HTR-8/SVneo (cell line): ENCODE measurements around the gene CX3CR1.

Experiments used
- DNase-seq: peaks from one replicate; pipeline ENCODE4 v3.0.0; 2011; ENCODE audit warnings: low spot score, mixed read lengths; ENCODE audit not compliant: insufficient read length
- FAIRE-seq: peaks from 2 replicates; lab custom pipeline; 2011; peaks lifted over from hg19 to GRCh38; lab: Jason Lieb, UNC

The CX3CR1 gene

GRCh38 chr3:39271363-39271914, 8.4 kb downstream of the CX3CR1 start:
- FAIRE-seq (no peak), DNase-seq (no peak)

GRCh38 chr3:39269528-39269927, 10.3 kb downstream of the CX3CR1 start:
- no peak for DNase-seq
- no peak for FAIRE-seq

DNA sequence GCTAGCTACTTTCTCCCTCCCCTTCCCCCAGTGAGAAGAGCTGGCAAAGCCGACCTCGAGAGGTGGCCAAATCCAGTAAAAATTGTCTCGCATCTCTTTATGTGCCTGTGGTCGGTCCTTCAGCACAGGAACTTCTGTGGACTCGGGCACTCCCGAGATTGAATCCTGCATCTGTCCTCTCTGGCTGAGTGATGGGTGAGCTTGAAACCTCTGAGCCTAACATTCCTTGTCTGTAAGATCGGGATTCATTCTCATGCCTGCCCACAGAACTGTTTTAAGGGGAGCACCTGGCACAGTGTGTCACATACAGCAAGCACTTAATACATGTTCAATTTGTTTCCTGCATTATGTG, 11.3 kb downstream of the CX3CR1 start:
- no peak for DNase-seq
- FAIRE-seq: no peak

- DNase-seq (no peak), FAIRE-seq (no peak)
Observed at GRCh38 chr3:39267631-39268548, 11.9 kb downstream of the CX3CR1 start.

GRCh38 chr3:39264053-39264452, 15.8 kb downstream of the CX3CR1 start:
- no peak for DNase-seq
- no peak for FAIRE-seq

DNA sequence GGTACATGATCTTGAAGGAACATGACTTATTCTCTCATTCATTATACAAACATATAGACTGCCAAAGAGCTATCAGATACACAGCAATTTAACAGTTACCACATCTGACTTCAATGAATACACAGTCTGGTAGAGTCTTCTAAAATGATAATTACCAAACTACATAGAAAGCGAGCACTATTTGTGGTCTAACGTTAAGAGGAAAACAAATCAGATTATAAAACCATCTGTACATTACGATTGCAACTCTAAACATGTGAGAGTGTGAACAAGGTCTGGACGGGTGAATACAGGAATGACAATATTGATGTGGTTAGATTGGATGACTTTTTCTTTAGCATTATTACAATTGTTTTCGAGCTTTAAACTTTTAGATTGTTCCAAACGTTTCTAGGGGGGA, 16.3 kb downstream of the CX3CR1 start:
- no peak for FAIRE-seq
- no peak for DNase-seq

- FAIRE-seq: no peak
- no peak for DNase-seq
Observed at GRCh38 chr3:39262846-39263245, 17.0 kb downstream of the CX3CR1 start.

- FAIRE-seq: no peak
Observed at GRCh38 chr3:39261726-39262125, 18.1 kb downstream of the CX3CR1 start.

GRCh38 chr3:39260957-39261356, 18.9 kb downstream of the CX3CR1 start:
- DNase-seq: peak; percentile 62

More at GRCh38 chr3:39261726-39262125, 18.1 kb downstream of the CX3CR1 start:
- no peak for DNase-seq

GRCh38 chr3:39260318-39260717, 19.5 kb downstream of the CX3CR1 start:
- FAIRE-seq: no peak

More at GRCh38 chr3:39260957-39261356, 18.9 kb downstream of the CX3CR1 start:
- FAIRE-seq: peak; percentile 62

DNA sequence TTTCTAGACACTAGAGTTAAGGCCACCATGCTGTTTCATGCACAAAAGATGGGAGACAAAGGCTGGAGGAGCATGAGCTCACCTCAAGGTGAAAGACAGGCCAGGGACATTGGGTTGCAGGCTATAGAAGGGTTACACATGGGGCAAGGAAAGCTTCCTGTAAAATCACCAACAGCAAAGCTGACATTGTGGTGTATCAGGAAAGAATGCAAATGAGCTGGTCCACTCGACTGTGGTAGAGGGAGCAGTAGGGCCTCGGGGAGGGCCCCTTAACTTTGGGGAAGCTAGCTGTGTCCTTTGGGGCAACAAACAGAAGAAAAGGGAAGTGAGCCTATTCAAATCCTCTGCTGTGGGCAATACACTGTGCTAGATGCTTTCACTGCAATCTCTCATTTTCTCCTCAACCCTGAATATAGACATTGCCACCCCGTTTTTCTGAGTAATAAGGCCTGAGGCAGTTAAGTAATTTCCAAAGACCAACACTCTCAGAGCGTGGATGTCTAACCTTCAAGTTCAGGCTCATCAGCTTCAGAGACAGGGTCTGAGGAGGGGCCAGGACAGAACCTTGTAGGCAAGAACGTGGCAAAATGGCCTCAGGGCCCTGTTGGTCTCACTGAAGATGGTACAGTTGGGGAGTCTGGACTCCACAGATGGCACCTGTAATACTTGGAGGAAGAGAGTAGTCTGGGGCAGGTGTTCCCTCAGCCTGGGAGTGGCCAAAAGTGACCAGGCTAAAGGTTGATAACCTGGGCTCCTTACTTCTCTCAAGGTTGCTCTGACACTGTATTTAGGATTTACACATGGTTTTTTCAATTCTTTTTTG, 24.1 kb downstream of the CX3CR1 start:
- FAIRE-seq (no peak), DNase-seq (no peak)

More at GRCh38 chr3:39260318-39260717, 19.5 kb downstream of the CX3CR1 start:
- DNase-seq: no peak

DNA sequence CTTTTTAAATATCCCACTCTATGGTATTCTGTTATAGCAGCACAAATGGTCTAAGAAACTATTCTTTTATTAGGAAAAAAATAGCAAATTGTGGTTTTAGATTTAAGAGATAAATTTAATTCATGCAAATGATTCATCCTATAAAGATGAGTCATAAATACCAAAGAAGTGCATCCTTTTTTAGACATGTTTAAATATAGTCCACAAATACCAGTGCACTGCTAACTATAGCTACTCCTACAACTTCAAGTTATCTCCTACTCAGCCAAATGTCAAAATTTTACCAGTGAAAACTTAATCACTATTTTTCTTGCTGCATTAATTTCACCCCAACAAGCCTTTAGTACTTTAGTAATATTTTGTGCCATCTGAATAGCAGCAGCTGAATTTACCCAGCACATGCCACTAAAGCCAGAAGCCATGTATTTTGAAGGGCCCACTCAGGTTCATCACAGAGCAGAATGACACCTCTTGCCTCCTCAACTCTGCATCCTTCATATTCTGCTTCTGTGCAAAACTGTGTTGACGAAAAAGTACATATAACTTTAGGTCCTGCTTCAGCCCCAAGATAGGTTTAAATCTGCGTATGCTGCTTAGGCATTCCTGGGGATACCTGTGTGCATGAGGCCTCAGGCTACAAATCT, 24.9 kb downstream of the CX3CR1 start:
- FAIRE-seq: no peak
- DNase-seq: peak; percentile 9

DNA sequence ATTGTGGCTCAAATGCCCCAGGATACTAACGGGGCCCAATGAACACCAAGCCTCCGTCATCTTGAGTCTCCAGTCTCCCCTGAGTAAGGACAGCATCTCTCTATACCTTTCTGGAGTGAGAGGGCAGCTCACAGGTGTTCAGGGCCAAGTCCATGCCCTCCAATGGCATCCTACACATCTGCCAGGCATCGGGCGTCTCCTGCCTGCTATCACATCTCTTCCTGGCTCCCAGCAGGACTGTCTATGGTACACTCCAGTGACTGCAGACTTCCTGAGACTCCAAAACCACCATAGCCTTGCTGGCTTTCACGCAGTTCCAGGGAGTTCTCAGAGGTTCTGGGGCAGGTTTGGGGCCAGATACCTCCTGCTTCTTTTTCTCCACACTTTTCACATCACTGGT, 28.3 kb downstream of the CX3CR1 start:
- FAIRE-seq (no peak), DNase-seq (no peak)

GRCh38 chr3:39250116-39250747, 29.6 kb downstream of the CX3CR1 start:
- no peak for FAIRE-seq
- DNase-seq: no peak

DNA sequence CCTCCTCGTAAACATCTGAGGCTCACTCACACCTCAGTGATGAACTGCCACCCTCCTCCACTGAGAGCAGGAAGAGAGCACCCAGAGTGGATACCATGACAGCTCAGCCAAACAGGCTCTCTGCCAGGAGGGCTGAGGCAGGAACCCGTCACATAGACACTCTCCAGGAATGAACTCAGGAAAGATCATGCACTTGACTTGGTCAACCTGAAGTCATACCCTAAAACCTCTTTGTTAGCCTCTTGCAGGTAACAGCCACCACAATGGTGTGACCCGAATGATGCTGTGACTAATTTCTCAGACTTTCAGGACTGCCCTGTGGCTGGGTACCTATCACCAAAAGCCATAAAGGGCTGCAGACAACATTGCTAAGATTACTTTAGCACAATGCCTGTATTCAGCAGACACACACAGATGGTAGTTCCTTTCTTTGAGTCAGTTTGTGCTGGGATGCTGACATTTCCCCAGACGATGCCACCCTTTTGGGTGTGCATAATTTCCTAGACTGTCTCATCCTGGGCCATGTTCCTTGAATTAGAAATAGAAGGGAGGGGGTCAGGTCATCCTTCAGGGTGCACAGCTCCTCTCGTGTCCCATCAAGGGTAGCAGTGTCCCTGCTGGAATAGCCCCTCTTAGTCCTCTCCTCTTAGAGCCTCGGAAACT, 30.3 kb downstream of the CX3CR1 start:
- no peak for FAIRE-seq
- DNase-seq: no peak

GRCh38 chr3:39241561-39241960, 38.3 kb downstream of the CX3CR1 start:
- FAIRE-seq: no peak
- no peak for DNase-seq

- no peak for FAIRE-seq
- DNase-seq: no peak
Observed at GRCh38 chr3:39237027-39237426, 42.8 kb downstream of the CX3CR1 start.

DNA sequence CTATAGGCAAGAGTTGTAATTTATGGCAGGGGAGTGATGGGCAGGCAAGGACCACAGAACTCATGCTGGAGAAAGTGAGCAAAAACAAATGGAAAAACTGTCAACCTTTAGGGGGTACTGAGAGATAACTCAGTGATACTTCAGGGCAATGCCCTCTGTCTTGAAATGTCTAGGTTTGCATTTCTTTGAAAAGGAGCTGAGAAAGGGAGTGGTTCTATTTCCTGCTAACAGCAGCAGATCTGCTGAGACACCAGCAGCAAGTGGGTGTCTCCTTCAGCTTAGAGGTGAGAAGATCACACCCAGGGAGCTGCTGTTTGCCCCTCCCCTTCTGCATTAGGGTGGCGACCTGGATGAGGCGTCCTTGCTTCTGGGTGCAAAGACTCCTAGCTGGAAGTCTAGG, 45.2 kb downstream of the CX3CR1 start:
- DNase-seq (no peak), FAIRE-seq (no peak)

DNA sequence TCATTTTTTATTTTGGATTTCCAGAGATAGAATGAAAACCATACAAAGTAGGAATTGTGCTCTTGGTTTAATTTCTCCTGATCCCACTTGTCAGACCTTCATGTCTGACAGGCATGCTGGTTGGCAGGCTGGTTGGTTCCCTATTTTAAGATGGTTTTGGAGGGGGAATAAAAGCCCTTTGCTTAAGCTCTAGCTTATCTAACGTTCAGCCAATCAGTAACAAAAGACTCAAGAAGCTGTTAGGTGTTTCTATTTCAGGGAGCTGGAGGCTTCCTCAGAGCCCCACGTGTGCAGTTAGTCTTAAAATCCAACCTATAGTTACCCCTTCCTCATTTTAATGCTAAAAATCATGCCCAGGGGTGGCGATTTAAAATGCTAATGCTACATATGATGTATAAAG, 47.0 kb downstream of the CX3CR1 start:
- DNase-seq: no peak
- no peak for FAIRE-seq
